Measurements from ENCODE around the gene CAPN3.

Gene CAPN3

DNA sequence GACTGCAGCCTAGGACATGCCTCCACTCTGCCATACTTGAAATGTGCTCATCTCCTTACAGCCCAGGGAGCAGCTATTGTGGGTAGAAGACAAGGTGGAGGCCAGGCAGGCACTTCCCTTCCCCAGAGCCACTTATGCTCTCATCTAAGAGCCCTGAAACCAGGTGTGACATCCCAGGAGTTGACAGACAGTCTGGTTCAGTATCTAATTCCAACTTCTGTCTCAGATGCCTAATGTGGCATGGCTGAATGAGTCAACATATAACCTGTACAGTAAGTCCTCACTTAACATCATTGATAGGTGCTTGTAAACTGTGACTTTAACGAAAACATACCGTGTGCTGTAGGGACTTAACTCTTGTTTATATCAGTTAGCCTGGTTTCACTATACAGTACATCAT lies 1.2 kb upstream of the CAPN3 start:
- DNase-seq = no peak

GRCh38 chr15:42359985-42360384 lies 684 bp downstream of the CAPN3 start:
- DNase-seq = no peak

GRCh38 chr15:42360535-42361112 lies 1.3 kb downstream of the CAPN3 start:
- no peak for DNase-seq

- DNase-seq = no peak
These were observed 4.2 kb downstream of the CAPN3 start for GRCh38 chr15:42363487-42363886.

DNA sequence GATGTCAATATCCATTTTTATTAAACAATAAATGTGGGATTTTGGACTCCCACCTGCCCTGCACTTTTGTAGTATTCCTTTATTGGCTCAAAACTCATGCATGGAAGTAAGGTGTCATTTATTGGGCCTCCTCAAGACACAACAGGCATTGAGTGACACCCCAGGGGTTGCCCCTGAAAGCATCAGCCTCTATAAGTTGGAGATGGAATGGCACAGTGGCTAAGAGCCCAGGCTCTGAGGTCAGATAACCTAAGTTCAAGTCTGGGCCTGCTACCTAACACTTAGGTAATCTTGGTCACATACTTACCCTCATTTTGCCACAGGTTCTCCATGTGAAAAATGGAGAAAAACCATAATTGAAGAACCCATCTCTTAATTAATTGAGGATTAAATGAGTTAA lies 4.6 kb downstream of the CAPN3 start:
- DNase-seq = no peak

DNA sequence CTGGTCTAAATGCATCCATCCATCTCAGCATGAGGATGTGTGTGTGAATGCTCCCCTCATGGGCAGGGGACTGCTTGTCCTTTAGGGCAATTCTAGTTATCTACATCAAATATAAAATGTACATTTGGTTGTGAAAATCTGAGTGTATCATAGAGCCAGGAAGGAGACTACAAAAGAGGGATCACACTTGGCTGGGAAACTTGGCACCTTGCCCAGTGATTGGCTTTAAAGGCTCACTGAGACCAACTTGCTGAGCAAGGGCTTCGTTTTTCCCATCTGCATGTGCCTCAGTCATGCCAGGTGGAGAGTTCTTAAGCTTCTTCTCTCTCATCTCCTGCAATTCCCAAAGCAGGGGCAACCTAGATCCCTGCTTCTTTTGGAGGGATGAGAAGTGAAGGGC lies 5.2 kb downstream of the CAPN3 start:
- DNase-seq = peak; percentile 7

GRCh38 chr15:42365921-42366550 lies 6.7 kb downstream of the CAPN3 start:
- no peak for DNase-seq

DNA sequence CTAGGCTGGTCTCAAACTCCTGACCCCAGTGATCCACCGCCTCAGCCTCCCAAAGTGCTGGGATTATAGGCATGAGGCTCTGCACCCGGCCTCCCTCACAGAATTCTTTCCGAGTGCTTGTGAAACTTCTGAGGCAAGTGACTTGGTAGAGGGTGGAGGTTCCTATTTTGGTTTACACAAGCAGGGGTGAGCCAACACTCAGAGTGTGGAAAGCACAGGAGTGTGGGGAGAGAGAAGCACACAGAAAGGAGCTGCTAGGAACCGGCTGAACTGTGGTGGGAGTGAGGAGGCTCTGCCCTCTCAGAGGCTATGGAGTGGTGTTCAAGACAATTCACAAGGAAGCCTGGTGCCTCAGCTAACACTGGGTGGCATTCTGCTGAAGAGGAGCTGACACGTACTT lies 7.7 kb downstream of the CAPN3 start:
- no peak for DNase-seq

GRCh38 chr15:42368096-42368495 lies 8.8 kb downstream of the CAPN3 start:
- DNase-seq = no peak

DNA sequence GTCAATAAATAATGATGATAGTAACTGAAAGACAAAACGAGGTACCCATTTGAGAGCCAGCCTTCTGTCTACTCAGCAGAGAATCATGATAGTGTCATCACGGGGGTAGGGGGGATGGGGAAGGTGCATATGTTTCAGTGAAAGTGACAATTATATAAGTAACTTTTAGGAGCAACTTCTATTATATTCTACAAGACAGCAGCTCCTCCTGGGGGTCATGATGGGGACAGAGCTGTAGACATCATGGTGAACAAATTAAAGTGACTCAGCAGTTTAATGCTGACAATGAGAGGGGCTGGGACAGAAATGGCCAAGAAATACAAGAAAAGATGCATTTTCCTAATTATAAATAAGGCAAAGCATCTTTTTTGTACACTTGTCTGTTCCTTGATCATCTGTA lies 11.8 kb downstream of the CAPN3 start:
- DNase-seq = no peak

DNA sequence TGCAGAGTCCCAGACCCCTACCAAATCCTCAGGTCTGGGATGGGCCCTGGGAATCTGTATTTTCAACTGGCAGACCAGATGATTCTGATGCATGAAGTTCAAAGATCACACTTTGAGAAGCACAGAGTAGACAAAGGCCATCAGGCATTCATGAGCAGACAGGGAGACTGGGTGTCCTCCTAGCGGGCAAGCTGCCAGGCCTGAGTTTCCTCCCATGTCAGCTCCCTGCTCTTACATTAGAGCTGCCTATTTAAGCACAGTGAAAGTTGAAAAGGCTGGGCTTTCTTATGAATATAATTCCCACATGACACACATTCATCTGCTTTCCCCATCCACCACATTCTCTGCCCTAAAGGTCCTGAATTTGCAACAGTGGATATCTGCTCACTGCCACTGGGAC lies 14.0 kb downstream of the CAPN3 start:
- no peak for DNase-seq

DNA sequence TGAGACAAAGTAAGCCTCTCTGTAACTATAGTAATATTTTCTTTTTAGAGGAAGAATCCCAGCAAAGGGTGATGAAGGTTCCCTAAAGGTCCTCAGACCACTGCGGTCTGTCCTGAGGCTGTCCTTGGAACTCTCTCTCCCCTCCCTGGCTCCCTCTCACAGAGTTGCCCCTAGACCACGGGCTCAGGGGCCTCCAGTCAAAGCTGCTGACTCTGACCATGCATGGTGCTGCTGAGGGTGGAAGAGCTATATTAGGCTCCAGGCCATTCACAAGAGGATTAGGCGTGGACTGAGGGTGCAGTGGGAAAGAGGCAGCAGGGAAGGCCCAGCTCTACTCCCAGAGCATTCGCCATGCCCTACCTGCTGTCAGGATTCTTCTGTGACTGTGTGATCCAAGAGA lies 14.6 kb downstream of the CAPN3 start:
- DNase-seq = no peak

DNA sequence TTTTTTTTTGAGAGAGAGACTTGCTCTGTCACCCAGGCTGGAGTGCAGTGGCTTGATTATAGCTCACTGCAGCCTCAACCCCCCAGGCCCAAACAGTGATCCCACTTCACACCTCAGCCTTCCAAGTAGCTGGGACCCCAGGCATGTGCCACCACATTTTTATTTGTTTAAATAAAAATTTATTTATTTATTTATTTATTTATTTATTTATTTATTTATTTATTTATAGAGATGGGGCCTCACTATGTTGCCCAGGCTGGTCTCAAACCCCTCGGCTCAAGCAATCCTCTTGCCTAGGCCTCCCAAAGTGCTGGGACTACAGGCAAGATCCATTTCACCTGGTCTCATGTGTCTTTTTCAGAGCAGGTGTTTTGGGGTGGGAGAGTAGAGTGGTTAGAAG lies 15.5 kb downstream of the CAPN3 start:
- DNase-seq = no peak

- no peak for DNase-seq
These were observed 16.0 kb downstream of the CAPN3 start for GRCh38 chr15:42375252-42375651.

DNA sequence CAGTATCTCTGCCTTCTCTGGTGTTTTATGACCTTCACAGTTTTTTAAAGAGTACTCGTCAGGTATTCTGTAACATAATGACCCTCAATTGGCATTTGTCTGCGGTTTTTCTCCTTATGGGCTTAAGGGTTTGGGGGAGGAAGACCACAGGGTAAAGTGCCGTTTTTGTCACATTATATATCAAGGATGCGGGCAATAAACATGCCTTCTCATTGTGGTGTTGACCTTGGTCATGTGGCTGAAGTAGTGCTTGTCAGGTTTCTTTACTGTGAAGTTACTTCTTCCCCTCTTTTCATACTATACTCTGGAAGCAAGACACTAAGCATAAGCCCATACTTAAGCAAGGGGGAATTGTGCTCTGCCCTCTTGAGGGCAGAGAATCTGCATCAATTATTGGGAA lies 16.6 kb downstream of the CAPN3 start:
- no peak for DNase-seq

DNA sequence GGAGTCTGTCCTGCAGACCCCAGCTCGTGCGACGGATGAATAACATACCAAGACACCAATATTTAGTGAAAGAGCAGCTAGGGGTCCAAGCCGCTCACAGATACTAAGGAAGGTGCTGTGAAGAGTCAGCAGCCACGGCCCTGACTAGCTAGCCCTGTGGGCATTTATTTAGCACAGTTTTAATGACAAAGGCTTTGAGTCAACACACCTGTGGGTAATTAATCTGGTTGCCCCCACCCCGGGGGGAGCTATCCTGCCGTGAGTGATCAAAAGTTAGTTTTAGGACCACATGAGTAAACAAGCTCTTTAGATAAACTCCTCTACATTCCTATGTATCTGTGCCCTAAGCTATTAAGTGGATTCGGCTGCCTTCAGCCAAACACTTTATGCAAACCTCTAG lies 18.7 kb downstream of the CAPN3 start:
- no peak for DNase-seq

DNA sequence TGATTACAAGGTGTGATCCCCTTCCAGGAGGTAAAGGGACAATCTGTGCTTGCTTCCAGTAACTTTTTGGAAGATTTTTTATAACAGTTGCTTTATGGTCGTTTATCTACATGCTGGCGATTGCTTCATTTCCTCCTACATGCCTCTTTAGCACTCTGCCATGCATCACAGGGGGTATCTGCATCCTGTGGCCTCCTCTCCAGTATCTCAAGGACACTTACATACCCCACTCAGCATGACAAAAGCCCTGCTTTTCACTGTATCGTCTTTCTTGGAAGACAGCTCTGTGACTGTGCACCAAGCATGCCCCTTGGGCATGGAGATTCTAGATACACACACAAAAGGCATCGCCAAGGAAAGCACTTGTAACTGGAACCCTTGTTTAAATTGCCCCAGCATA lies 25.3 kb downstream of the CAPN3 start:
- DNase-seq = no peak

GRCh38 chr15:42385206-42385979 lies 26.1 kb downstream of the CAPN3 start:
- DNase-seq = no peak

GRCh38 chr15:42385980-42386700 lies 26.8 kb downstream of the CAPN3 start:
- DNase-seq = no peak

GRCh38 chr15:42387603-42388002 lies 28.3 kb downstream of the CAPN3 start:
- DNase-seq = no peak

DNA sequence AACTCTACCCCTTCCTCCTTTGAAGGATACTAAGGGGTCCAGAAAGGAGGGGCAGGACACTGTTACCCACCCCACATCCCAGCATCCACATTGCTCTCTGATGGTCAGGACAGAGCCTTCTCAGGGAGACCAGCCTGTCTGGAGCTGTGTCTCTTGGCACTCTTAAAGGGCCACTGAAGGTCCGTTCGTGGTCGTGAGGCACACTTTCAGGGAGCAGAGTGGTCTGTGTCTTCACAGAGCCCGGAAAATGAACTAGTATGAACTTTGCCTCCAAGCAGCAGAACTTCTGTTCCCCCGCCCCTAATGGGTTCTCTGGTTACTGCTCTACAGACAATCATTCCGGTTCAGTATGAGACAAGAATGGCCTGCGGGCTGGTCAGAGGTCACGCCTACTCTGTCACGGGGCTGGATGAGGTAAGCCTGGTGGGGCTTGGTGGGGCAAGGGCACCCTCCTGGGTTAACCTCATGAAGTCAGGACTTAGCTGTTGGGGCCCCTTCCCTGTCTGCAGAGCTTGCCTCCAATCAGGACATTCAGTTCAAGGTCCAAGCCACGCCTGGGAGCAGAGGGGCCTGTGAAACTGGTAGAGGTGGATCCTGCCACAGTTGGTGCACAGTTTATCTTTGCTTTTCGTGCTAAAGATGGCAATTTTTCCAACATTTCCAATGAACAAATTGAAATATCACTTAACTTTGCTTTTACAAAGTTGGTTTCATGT lies 33.2 kb downstream of the CAPN3 start:
- no peak for DNase-seq

GRCh38 chr15:42394106-42394505 lies 34.8 kb downstream of the CAPN3 start:
- DNase-seq = no peak

- DNase-seq = no peak
These were observed 36.5 kb downstream of the CAPN3 start for GRCh38 chr15:42395838-42396237.
